Measurements from ENCODE around the gene ANKRD33B. TPM values are rescaled to one million over a fixed set of nuclear protein-coding genes. Genes with fewer than 3 reads are reported as not detected.

The ANKRD33B gene
- total and polyA plus RNA-seq, 2 experiments from 2014 or later, result 2.9 to 15.4 TPM

GRCh38 chr5:10635257-10635866 lies 71.5 kb downstream of the ANKRD33B start:
- H3K4me3 ChIP-seq, result no peak overlapping the region
- H3K9me2 ChIP-seq (ENCODE audit: insufficient read depth), result 0 out of 2 replicates have a peak, but pooled peaks cover 2% of the 10 kb centered on the region
- H3K27ac Mint-ChIP-seq, result no peak overlapping the region; the same call in 1 of the 2 replicates
- no peaks in the 10 kb centered on the region; the same call in 2 of the 3 replicates for H3K9me3 Mint-ChIP-seq
- peak overlapping the region; percentile 60; the same call in 1 of the 2 replicates for H3K4me2 ChIP-seq
- peaks cover 66% of the 10 kb centered on the region for H3K4me1 Mint-ChIP-seq
- peaks cover 4% of the 10 kb centered on the region; the same call in 2 of the 3 replicates for H3K36me3 Mint-ChIP-seq (ENCODE audit: low read depth)
- TF ChIP-seq JUNB (IDR thresholded peaks at IDR 0.05; ENCODE audit: unreplicated experiment) (no peak), EZH2 (IDR thresholded peaks at IDR 0.05; ENCODE audit: low read depth, unreplicated experiment) (no peak), REST (IDR thresholded peaks at IDR 0.05; ENCODE audit: unreplicated experiment) (no peak)
- 0 out of 2 replicates have a peak, but pooled peaks cover 11% of the 10 kb centered on the region for H3F3A ChIP-seq (replicated peaks; ENCODE audit: low read depth)
- H3K4me3 Mint-ChIP-seq, result no peak overlapping the region; the same call in 2 of the 3 replicates
- peaks cover 27% of the 10 kb centered on the region for H3K27me3 Mint-ChIP-seq (ENCODE audit: insufficient read depth, low read depth, poor library complexity)
- no peak overlapping the region for H2AFZ ChIP-seq
- no peaks in the 10 kb centered on the region for H4K20me1 ChIP-seq (replicated peaks; ENCODE audit: insufficient read depth)
- no peak overlapping the region for H3K27ac ChIP-seq (ENCODE audit: low read depth)
- peaks cover 37% of the 10 kb centered on the region for H3K4me1 ChIP-seq (ENCODE audit: insufficient read depth)
- H3K36me3 ChIP-seq (ENCODE audit: insufficient read depth), result no peaks in the 10 kb centered on the region
- DNase-seq (ENCODE audit: low spot score) (no peak), ATAC-seq (no peak; the same call in 2 of the 3 replicates)
- H3K27me3 ChIP-seq (ENCODE audit: insufficient read depth), result no peaks in the 10 kb centered on the region
- peaks cover 12% of the 10 kb centered on the region for H3K79me2 ChIP-seq (replicated peaks; ENCODE audit: insufficient read depth)

- Histone ChIP-seq H3F3A (replicated peaks; ENCODE audit: low read depth) (0 out of 2 replicates have a peak, but pooled peaks cover 11% of the 10 kb centered on the region), H3K4me3 (no peak overlapping the region), H3K36me3 (ENCODE audit: insufficient read depth) (no peaks in the 10 kb centered on the region), H3K79me2 (replicated peaks; ENCODE audit: insufficient read depth) (peaks cover 17% of the 10 kb centered on the region), H3K27ac (ENCODE audit: low read depth) (no peak overlapping the region), H2AFZ (no peak overlapping the region), H3K4me1 (ENCODE audit: insufficient read depth) (peaks cover 40% of the 10 kb centered on the region), H3K27me3 (ENCODE audit: insufficient read depth) (no peaks in the 10 kb centered on the region), H4K20me1 (replicated peaks; ENCODE audit: insufficient read depth) (no peaks in the 10 kb centered on the region), H3K9me2 (ENCODE audit: insufficient read depth) (0 out of 2 replicates have a peak, but pooled peaks cover 2% of the 10 kb centered on the region), H3K4me2 (peak overlapping the region; percentile 60)
- ATAC-seq (no peak), DNase-seq (ENCODE audit: low spot score) (no peak)
- H3K27me3 Mint-ChIP-seq (ENCODE audit: insufficient read depth, low read depth, poor library complexity), result peaks cover 27% of the 10 kb centered on the region
- TF ChIP-seq ETS1 (IDR thresholded peaks at IDR 0.05) (no peak), NANOG (IDR thresholded peaks at IDR 0.05; ENCODE audit: borderline replicate concordance) (no peak)
- no peak overlapping the region for H3K4me3 Mint-ChIP-seq
- peaks cover 7% of the 10 kb centered on the region; the same call in 2 of the 3 replicates for H3K36me3 Mint-ChIP-seq (ENCODE audit: low read depth)
- peak overlapping the region; percentile 65; the same call in 1 of the 2 replicates for H3K27ac Mint-ChIP-seq
- no peaks in the 10 kb centered on the region; the same call in 2 of the 3 replicates for H3K9me3 Mint-ChIP-seq
- H3K4me1 Mint-ChIP-seq, result peaks cover 70% of the 10 kb centered on the region
Observed at GRCh38 chr5:10635867-10636350, 72.0 kb downstream of the ANKRD33B start.

All from GM23338 (cell line).